GM19395 (cell line): ENCODE data around the gene CLIP3.
"Not testable (repeated sequence)": the region's sequence is repeated elsewhere in the genome, so short reads cannot be mapped to it uniquely, and the experiment has no call there.

Experiments
- ATAC-seq: cut with Tn5 transposase; IDR thresholded peaks from one replicate; pipeline ENCODE4 v1.9.1; 2021; ENCODE audit warnings: mild to moderate bottlenecking, moderate library complexity; ENCODE audit not compliant: unreplicated experiment

Gene CLIP3

GRCh38 chr19:36032251-36033104, at the start of gene CLIP3:
Gene CLIP3 (minus strand): TSS chr19:36032873. CDS start chr19:36032357, 516 bp downstream.
- no peak for ATAC-seq

DNA sequence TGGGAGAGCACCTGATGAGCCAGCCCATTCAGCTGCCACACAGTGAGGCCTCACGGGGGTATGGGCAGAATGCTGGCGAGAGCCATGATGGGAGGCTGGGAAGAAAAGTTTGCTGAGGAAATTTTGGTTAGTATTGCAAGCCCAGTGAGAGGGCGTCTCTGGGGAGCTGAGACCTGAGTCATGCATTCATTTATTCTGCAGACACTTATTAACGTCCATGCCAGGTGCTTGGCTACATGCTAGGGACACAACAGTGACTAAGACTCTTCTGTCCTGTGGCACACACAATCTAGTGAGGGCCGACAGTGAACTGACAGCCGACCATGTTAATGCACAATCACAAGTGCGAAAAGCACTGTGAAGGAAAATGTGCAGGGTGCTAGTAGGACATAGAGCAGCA, 49.2 kb upstream of the CLIP3 start:
- no peak for ATAC-seq

GRCh38 chr19:36081385-36081784, 48.7 kb upstream of the CLIP3 start:
- ATAC-seq: no peak

DNA sequence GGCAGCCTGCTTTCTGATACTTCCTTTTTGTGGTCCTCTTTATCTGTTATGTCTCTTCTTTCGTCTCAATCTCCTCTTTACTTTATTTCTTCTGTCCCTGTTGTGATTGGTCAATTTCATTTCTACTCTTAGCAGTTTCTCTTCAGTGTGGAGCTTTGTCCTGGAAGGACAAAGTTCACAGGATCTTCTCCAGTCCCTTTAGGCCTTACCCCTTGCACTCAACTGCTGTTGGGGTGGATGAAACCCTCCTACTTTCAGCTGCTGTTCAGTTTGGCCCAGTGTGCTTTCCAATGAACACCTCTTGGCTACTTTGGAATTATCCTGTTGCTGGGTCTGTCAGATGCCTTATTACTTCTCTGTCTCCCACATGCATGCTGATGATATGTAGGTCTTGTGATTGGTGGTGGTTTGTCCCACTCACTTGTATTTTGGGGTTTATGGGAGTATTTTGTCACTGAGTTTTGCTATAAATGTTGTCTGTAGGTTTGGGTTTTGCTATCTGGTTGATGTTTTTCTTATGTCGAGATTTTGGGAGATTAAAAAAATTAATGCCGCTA, 46.8 kb upstream of the CLIP3 start:
- no peak for ATAC-seq

DNA sequence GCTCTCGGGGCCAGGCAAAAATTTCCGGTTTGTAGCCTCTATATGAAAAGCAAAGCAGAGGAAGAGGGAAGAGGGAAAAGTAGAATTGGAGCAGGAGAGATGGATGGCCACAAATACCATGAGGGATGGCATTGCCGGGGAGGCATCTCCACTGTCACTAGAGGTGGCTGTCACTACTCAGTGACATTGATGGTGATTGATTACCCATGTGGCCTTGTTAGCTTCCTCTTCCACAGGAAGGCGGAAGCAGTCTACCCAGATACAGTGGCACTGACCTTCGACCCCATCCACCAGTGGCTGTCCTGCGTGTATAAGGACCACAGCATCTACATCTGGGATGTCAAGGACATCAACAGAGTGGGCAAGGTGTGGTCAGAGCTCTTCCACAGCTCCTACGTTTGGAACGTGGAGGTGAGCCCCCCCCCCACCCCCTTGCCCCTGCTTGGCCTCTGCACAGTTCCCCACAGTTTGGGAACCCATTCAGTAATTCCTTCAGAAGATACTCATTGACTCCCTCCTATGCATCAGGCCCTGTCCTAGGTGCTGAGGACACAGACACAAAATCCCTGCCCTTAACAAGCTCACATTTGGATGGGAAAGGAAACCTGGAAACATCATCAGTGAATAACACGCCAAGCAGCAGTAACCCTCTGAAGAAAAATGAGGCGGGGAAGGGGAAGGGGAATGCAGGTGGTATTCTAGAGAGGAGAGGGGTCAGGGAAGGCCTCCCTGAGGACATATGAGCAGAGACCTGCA, 40.6 kb upstream of the CLIP3 start:
- ATAC-seq: no peak

- ATAC-seq: no peak
Measured at GRCh38 chr19:36072081-36072480, 39.4 kb upstream of the CLIP3 start.

GRCh38 chr19:36068810-36069499, 36.3 kb upstream of the CLIP3 start:
- not testable (repeated sequence) for ATAC-seq

DNA sequence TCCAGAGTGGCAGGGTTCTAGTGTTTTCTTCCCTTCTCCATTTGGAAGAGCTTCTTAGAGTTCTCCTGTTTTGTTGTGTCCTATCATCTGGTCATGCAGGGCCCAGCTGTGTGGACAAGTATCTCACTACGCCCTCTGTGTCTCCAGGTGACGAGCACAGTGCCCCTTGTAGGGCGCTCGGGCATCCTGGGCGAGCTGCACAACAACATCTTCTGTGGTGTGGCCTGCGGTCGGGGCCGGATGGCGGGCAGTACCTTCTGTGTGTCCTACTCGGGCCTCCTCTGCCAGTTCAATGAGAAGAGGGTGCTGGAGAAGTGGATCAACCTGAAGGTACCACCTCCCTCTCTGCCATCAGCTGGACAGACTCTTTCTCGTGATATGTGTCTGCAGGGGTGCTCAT, 35.0 kb upstream of the CLIP3 start:
- ATAC-seq: no peak

DNA sequence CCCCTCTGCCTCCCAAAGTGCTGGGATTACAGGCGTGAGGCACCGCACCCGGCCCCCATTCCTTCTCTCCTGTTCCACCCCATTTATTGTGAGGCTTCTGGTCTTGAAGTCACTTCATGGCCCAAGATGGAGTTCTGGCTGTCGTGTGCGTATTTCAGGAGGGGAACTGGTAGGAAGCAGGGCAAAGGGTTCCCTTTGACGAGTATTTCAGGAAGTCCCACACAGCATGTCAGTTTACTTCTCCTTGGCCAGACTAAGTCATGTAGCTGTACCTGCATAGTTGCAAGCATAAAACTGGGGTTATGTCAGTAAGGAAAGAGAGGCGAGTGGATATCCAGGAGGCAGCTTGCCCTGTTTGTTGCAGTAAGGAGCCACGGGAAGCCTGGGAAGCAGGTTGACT, 32.2 kb upstream of the CLIP3 start:
- no peak for ATAC-seq

DNA sequence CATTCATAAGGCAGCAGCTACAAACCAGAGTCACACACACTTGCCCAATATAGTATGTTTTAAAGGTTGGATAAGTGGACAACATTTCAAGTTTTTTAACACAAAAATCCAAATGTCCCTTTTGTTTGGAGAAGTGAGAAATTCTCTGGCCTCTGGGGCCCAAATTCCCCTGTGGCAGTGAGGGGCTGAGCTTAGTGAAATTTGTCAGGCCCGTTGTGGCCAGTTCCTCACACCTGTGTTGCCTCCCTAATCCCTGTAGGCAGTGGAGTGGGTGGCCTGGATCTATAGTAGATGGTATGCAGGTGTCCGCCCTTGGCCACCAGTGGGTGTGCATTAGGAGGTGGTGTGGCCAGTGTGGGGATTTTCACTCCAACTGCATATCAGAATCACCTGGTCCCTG, 28.7 kb upstream of the CLIP3 start:
- no peak for ATAC-seq

- no peak for ATAC-seq
Measured at GRCh38 chr19:36060430-36060829, 27.8 kb upstream of the CLIP3 start.

- no peak for ATAC-seq
Measured at GRCh38 chr19:36059180-36059910, 26.7 kb upstream of the CLIP3 start.

GRCh38 chr19:36058481-36059179, 26.0 kb upstream of the CLIP3 start:
- no peak for ATAC-seq

DNA sequence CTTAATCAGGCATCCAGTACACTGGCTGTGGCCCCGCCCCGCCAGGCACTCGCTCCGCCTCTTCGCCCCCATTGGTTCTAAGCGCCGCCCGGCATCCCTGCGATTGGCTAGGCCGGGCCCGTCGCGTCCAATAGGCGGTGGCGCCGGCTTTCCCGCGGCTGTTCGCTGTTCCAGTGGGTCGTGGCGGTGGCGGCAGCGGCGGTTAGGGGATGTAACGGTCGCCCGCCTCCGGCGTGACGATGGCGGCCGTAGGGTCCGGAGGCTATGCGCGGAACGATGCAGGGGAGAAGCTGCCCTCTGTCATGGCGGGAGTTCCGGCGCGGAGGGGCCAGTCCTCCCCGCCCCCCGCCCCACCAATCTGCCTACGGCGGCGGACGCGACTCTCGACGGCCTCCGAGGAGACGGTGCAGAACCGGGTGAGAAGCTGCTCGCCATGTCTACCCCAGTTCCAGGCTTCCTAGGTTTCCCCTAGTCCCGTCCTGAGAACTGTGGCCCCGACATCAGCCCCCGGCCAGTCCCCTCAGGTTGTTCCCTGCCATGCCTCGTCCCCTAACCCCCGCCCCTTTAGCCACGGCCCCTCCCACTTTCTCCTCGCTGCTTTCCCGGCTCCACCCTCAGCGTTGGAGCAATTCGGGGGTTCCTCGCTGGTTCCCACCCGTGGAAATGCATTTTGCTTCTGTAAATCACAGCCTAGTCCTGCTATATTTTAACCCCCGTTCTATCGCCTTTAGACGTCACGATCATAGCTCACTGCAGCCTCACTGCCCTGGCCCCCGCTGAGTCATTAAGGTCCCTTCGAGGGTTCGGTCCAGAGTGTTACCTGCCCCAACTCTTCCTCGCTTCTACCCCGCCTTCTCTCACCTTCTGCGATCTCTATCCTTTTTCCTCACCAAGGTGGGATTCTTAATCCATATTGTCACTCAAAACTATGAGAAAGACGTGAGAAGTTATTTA, 22.3 kb upstream of the CLIP3 start, which contains the start of gene WDR62:
Gene WDR62, plus strand, starts transcription at position 165 of the 954 bp plus-strand sequence. Its CDS starts 75 bp downstream, at position 240.
- peak; percentile 71 for ATAC-seq

- peak; percentile 85 for ATAC-seq
Measured at GRCh38 chr19:36054119-36054732, 21.6 kb upstream of the CLIP3 start, which contains the start of gene THAP8. Gene THAP8 (minus strand): TSS chr19:36054285. CDS start chr19:36054217, 68 bp downstream.

DNA sequence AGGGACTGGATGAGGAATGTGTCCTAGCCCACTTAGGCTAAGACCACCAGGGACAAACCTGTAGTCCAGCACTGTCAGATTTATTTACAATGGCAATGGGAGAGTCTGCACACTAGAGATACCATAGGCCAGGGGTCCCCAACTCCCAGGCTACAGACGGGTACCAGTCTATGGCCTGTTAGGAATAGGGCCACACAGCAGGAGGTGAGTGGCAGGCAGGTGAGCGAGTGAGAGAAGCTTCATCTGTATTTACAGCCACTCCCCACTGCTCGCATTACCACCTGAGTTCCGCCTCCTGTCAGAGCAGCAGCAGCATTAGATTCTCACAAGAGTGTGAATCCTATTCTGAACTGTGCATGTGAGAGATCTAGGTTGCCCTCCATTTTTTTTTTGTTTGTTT, 19.0 kb upstream of the CLIP3 start:
- no peak for ATAC-seq

DNA sequence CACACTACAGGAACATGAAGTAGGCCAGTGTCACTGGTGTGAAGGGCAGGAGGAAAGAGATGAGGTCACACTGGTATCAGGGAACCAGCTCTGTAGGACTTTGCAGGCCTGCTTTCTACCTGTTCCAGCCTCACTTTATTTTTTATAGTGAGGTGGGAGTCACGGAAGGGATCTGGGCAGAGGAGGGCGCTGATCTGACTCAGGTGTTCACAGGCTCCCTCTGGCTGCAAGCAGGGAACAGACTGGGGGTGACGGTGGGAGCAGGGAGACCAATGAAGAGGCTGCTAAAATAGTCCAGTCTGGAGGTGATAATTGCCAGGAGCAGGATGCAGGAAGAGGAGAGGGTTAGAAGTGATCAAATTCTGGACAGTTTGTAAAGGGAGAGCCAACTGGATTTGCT, 18.6 kb upstream of the CLIP3 start:
- no peak for ATAC-seq

DNA sequence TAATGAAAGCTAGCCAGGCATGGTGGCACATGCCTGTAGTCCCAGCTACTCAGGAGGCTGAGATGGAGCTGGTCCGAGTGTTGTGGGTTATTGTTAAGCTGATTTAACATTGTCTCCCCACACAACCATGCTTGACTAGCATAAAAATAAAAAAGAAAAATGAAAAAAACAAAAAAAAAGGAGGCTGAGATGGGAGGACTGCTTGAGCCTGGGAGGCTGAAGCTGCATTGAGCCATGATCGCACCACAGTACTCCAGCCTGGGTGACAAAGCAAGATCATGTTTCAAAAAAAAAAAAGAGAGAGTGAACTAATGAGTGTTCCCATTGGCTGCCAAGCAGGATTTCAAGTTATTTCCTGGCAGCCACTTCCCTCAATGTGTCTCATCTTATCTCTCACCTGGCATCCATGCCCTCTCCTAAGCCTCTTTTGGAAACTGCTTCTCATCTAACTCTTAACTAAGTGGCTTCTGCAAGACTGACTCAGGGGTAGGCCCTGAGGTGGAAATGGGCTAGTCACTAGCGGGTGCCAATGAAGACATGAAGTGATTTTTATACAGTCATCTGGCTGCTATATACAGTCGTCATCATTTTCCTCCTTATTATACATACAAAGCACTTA, 16.5 kb upstream of the CLIP3 start:
- ATAC-seq: no peak
